ENCODE measurements around the gene SF3A1. TPM values are rescaled to one million over a fixed set of nuclear protein-coding genes. Genes with fewer than 3 reads are reported as not detected.

The SF3A1 gene
- total and polyA plus RNA-seq, 2 of the 8 experiments (the other 6 are each of a cell fraction or from before 2014, with no cell fraction given): 27.8 to 285 TPM

GRCh38 chr22:30386960-30387827 is 30.5 kb upstream of the SF3A1 start, which contains the start of gene RNF215:
Gene RNF215, minus strand, starts transcription at chr22:30387411. Its CDS starts 98 bp downstream, at chr22:30387313.
- Histone ChIP-seq H3K27ac (ENCODE audit: low read depth, low read length) (no peak within 1 kb of the TSS), H3K4ac (replicated peaks; ENCODE audit: insufficient read length, low read depth, low read length) (peak within 1 kb of the TSS; percentile 72), H3K23ac (ENCODE audit: insufficient read length) (no peak within 1 kb of the TSS), H4K20me1 (replicated peaks in 1 of 2; ENCODE audit: control insufficient read depth in 1 of 2, insufficient read depth in 2 of 2, low read length in 2 of 2) (peaks cover 0 to 2% of the 10 kb centered on the region in 2 experiments), H3K4me3 (ENCODE audit: extremely low read depth in 1 of 4, insufficient read depth in 2 of 4, low read depth in 3 of 4, low read length in 4 of 4) (peak within 1 kb of the TSS; percentile 42 to 66 (median 54)), H3K4me2 (ENCODE audit: insufficient read depth in 1 of 2, low read depth in 2 of 2, low read length in 2 of 2) (peak within 1 kb of the TSS; percentile 87 to 88), H3K79me2 (ENCODE audit: control insufficient read depth in 1 of 2, insufficient read depth in 2 of 2, low read length in 2 of 2) (no peaks in the 10 kb centered on the region; a peak in 1 of 4 replicates), H2BK5ac (ENCODE audit: low read depth, low read length) (no peak within 1 kb of the TSS; the same call in 1 of the 2 replicates), H2BK20ac (ENCODE audit: low read length) (no peak within 1 kb of the TSS), H3K79me1 (ENCODE audit: low read depth, low read length) (no peaks in the 10 kb centered on the region), H3K9ac (replicated peaks in 1 of 4; ENCODE audit: extremely low read depth in 1 of 4, low read depth in 3 of 4, low read length in 3 of 4) (peak within 1 kb of the TSS in 1 of 4 experiments; percentile 34; a peak in 3 of 7 replicates), H2AFZ (ENCODE audit: low read length) (peak within 1 kb of the TSS; percentile 75; the same call in 1 of the 2 replicates), H2BK15ac (ENCODE audit: low read length) (no peak within 1 kb of the TSS), H2BK120ac (replicated peaks; ENCODE audit: low read depth, low read length) (no peak within 1 kb of the TSS), H4K8ac (ENCODE audit: extremely low read depth, insufficient read depth, low read length) (peak within 1 kb of the TSS; percentile 75), H4K91ac (replicated peaks; ENCODE audit: insufficient read length, low read length) (peak within 1 kb of the TSS; percentile 91), H2BK12ac (ENCODE audit: low read depth, low read length) (peak within 1 kb of the TSS; percentile 39; the same call in 1 of the 2 replicates), H3K18ac (ENCODE audit: extremely low read depth, low read length) (peak within 1 kb of the TSS; percentile 51), H3K14ac (ENCODE audit: insufficient read length) (no peak within 1 kb of the TSS), H3K9me3 (ENCODE audit: insufficient read depth in 2 of 2, low read depth in 1 of 2, low read length in 1 of 2) (peaks cover 9% of the 10 kb centered on the region in 2 experiments), H3K23me2 (ENCODE audit: low read depth, low read length) (peaks cover 4% of the 10 kb centered on the region; the same call in 1 of the 2 replicates), H3K4me1 (replicated peaks in 1 of 4; ENCODE audit: control insufficient read depth in 3 of 4, insufficient read depth in 4 of 4, low read length in 3 of 4) (peaks cover 0 to 7% (median 2%) of the 10 kb centered on the region in 4 experiments; a peak in 4 of 7 replicates), H2AK5ac (ENCODE audit: low read depth, low read length) (peak within 1 kb of the TSS; percentile 82; the same call in 1 of the 2 replicates), H3K36me3 (ENCODE audit: control insufficient read depth in 2 of 4, insufficient read depth in 4 of 4, low read length in 3 of 4) (no peaks in the 10 kb centered on the region), H3K27me3 (replicated peaks in 1 of 4; ENCODE audit: control insufficient read depth in 3 of 4, extremely low read depth in 1 of 4, insufficient read depth in 3 of 4, low read length in 3 of 4) (no peaks in the 10 kb centered on the region), H4K5ac (ENCODE audit: insufficient read length, low read depth, low read length) (peak within 1 kb of the TSS; percentile 68), H3K56ac (replicated peaks; ENCODE audit: insufficient read length, low read depth, low read length) (peak within 1 kb of the TSS; percentile 30)
- WGBS, 2 experiments (ENCODE audit: extremely low coverage in 1 of 2, insufficient coverage in 1 of 2, insufficient read length in 1 of 2, insufficient replicate concordance in 2 of 2, low coverage in 1 of 2, low lambda C conversion rate in 2 of 2, missing lambda C conversion rate in 1 of 2): 5% methylated on average over 41 of the region's 95 CpGs; no CpG with 5 or more reads in 1 of the 2 experiments
- DNase-seq (ENCODE audit: low read depth in 1 of 2, low spot score in 2 of 2) (peak; percentile 77 to 95), FAIRE-seq (no peak)
- ChIA-PET CTCF (ENCODE audit: partially characterized antibody) (interaction anchor here (0.6 to 6.1 kb wide), 13 partner anchors 9 to 170 kb away, joined by 3 to 28 read pairs (median 3); partner anchors contain the start of genes CASTOR1 and SEC14L2), POLR2A (ENCODE audit: partially characterized antibody) (interaction anchor here (1.0 to 2.8 kb wide), 4 partner anchors 12 to 36 kb away, joined by 3 to 10 read pairs (median 6); partner anchors contain the start of genes CCDC157 and SF3A1)
- TF ChIP-seq HDAC2 (IDR thresholded peaks at IDR 0.05; ENCODE audit: borderline replicate concordance in 1 of 2, low read depth in 2 of 2, low read length in 2 of 2) (no peak), ATF3 (IDR thresholded peaks at IDR 0.05; ENCODE audit: insufficient read depth, low read depth, low read length) (no peak), YY1 (IDR thresholded peaks at IDR 0.05; ENCODE audit: low read depth, low read length) (0 out of 2 replicates have a peak, but pooled peaks have one; percentile 18), PHF8 (conservative IDR thresholded peaks at IDR 0.05; ENCODE audit: low read depth, low read length) (0 out of 2 replicates have a peak, but pooled peaks have one; percentile 39), E2F6 (IDR thresholded peaks at IDR 0.05) (no peak), RXRA (IDR thresholded peaks at IDR 0.05; ENCODE audit: insufficient read depth, low read depth, low read length) (0 out of 2 replicates have a peak, but pooled peaks have one; percentile 48), MAX (IDR thresholded peaks at IDR 0.05) (peak; percentile 39; the same call in 1 of the 2 replicates)
